ENCODE measurements around the gene COX4I1. TPM values are rescaled to one million over a fixed set of nuclear protein-coding genes. Genes with fewer than 3 reads are reported as not detected.

Gene COX4I1
- total RNA-seq, 1 experiment from 2014 or later, result 875 TPM

- DNase-seq (ENCODE audit: low spot score), result peak; percentile 93
These were observed 32.0 kb upstream of the COX4I1 start for GRCh38 chr16:85767531-85767930.

DNA sequence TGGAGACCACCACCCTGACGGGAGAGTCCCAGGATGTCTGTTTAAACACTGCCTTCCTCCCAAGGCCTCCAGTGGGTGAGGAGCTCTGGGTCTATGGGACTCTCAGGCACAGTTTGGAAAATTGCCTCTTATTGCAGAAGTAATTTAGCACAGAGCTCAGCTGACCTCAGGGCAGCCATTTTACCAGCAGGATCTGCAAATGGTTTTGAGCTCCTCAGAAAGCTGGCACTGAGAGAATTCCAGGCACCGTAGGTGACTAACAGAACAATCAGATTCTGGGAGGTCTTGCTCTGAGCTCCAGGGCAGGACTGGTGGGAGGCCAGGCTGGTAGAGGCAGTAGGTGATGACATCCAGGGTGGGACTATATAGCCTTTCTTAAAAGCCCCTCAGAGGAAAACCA lies 31.3 kb upstream of the COX4I1 start:
- DNase-seq (ENCODE audit: low spot score), result peak; percentile 16

- DNase-seq (ENCODE audit: low spot score), result no peak
These were observed 28.8 kb upstream of the COX4I1 start for GRCh38 chr16:85770741-85771140.

DNA sequence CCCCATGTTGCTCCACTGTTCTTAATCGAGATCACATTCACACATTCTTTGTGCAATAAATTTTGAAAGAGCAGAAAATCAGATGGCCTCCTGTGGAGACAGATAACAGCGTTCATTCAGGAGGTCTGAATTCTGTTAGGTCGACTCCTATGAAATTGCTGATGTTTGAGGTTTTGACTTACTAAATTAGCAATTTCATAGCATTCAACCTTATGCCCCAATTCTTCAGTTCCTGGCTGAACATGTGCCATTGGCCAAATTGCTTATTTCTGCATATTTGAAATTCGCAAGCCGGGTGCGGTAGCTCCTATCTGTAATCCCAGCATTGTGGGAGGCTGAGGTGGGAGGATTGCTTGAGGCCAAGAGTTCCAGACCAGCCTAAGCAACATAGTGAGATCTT lies 26.5 kb upstream of the COX4I1 start:
- no peak for DNase-seq (ENCODE audit: low spot score)

DNA sequence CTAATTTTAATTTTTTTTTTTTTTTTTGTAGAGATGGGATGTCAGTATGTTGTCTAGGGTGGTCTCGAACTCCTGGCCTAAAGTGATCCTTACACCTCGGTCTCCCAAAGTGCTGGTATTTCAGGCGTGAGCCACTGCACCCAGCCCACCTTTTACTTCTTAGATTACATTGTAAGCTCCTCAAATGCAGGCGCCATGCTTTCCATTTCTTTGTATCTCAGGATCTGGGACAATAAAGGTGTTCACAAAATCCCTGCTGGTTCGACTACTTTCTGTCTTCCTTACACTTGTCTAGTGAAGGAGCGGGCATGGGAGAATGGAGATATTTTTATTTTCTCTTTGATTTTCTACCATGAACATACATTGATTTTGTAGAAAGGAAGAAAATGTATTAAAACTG lies 25.4 kb upstream of the COX4I1 start:
- no peak for DNase-seq (ENCODE audit: low spot score)

GRCh38 chr16:85774811-85775210 lies 24.7 kb upstream of the COX4I1 start:
- no peak for DNase-seq (ENCODE audit: low spot score)

GRCh38 chr16:85777583-85778310 lies 21.7 kb upstream of the COX4I1 start:
- DNase-seq (ENCODE audit: low spot score), result peak; percentile 80

DNA sequence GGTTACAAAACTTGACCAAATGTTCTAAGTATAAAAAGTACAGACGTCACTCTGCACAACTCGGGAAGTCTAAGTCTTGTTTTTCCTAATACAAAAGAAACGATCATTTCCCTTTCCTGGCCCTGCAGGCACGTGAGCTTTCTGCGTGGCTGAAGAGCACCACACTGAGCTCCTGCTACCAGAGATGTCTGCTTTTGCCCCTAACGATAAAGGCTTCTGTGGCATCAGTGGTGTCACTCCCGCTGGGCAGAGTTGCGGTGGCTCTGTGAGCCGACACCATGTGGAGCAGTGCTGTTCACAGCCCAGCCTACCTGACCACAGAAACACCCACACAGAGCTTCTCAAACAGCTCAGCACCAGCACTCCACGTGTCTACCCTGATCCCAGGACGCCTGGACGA lies 20.6 kb upstream of the COX4I1 start:
- no peak for DNase-seq (ENCODE audit: low spot score)

DNA sequence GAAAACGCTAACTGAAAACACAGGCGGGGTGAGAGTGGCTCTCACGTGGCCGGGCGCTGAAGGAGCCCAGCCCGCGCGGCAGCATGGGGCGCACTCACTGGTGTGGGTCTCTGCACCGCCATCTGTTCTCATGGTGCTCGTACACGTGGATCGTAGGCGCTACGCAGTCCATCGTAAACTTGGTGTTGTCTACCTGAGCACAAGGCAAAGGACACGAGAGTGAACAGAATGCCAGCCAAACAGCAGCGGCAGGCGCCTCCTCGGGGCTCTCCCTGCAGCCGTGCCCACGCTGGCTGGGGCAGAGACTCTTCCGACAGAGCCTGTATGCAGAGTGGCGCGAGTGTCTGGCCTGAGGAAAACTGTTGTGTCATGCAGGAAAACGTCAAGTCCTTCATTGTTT lies 19.2 kb upstream of the COX4I1 start:
- DNase-seq (ENCODE audit: low spot score), result no peak

GRCh38 chr16:85781156-85781555 lies 18.3 kb upstream of the COX4I1 start:
- DNase-seq (ENCODE audit: low spot score), result no peak

GRCh38 chr16:85781695-85782370 lies 17.7 kb upstream of the COX4I1 start:
- peak; percentile 38 for DNase-seq (ENCODE audit: low spot score)

DNA sequence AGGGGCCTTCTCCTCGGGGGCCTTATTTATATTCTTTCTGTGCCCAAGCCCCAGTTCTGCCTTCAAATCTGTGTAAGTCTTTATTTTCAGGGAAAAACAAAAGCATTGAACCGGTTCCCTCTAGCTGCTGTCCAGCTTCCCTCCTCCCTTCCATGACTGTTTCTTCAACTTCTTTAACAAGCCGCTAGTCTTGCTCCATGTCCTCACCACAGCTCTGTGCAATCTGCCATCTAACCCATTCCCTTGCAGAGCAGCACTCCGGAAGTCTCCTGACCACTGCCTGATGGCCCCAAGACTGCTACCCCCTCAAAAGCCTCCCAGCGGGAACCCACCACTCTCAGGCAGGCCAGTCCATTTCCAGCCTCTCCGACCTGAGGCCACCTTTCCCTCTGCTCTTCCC lies 17.0 kb upstream of the COX4I1 start:
- DNase-seq (ENCODE audit: low spot score), result no peak

DNA sequence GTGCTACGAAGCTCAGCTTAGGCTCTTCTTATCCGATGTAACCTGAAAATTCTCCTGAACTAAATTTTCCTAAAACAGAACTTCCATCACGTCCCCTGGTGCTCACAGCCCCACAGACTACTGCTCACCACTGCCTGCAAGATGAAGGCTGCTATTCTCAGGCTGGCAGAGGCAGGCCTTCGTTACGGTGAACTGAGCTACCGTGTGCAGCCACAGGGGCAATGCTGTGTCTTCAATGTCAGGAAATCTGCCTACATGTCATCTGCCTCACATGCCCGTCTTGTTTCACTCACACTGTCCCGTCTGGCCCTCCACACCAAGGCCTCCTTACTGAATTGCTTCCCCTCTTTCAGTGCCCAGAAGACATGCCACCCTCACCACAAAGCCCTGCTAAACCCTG lies 16.1 kb upstream of the COX4I1 start:
- no peak for DNase-seq (ENCODE audit: low spot score)

DNA sequence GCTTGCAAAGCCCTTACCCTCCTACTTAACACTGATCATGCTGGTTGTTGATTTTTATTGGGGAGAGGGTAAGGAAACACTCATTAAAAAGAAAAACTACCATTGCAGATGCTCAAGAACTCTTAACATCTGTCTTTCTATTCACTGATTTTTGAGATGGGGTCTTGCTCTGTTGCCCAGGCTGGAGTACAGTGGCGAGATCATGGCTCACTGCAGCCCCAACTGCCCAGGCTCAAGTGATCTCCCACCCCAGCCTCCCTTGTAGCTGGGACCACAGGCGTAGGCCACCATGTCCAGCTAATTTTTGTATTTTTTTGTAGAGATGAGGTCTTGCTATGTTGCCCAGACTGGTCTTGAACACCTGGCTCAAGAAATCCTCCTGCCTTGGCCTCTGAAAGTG lies 14.7 kb upstream of the COX4I1 start:
- DNase-seq (ENCODE audit: low spot score), result no peak

GRCh38 chr16:85785927-85786326 lies 13.6 kb upstream of the COX4I1 start:
- DNase-seq (ENCODE audit: low spot score), result no peak

GRCh38 chr16:85788819-85789218 lies 10.7 kb upstream of the COX4I1 start:
- DNase-seq (ENCODE audit: low spot score), result no peak

GRCh38 chr16:85789773-85790172 lies 9.7 kb upstream of the COX4I1 start:
- DNase-seq (ENCODE audit: low spot score), result no peak

- no peak for DNase-seq (ENCODE audit: low spot score)
These were observed 5.7 kb upstream of the COX4I1 start for GRCh38 chr16:85793662-85794298.

DNA sequence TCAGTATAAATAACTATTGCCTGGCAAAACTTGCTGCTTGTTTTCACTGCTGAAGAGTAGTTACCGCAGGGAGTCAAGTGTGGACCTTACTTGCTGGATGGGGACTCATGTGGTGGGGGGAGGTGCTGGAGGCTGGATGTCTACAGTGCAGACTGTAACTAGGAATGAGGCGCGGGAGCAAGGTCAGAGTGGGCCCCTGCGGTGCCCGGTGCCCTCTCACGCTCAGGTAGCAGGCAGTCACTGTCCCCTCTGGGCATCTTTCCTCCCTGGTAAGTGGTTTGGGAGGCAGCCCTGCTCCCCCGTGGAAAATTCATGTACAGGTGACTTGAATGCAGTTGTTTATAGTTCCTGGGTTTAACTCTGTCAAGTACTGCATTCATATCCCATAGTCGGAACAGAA lies 4.8 kb upstream of the COX4I1 start:
- no peak for DNase-seq (ENCODE audit: low spot score)

- DNase-seq (ENCODE audit: low spot score), result no peak
These were observed 3.3 kb upstream of the COX4I1 start for GRCh38 chr16:85796152-85796551.

DNA sequence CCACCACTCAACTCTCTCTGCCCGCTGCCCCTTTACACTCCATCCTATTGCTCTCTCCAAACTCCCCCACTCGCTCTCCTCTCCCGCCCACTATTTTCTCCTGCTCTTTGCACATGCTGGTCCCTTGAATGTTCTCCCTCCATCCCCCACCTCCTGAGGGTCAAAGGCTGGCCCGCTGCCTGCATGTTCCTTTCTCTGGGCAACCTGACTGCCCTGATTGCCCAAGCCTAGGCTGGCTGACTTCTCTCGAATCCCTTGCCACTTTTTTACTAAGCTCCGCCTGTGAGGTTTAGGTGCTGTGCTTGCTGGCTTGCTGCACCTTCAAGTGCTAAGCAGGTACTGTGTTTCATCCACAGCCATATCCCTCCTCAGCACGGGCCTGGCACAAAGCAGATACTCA lies 2.9 kb upstream of the COX4I1 start:
- DNase-seq (ENCODE audit: low spot score), result no peak

DNA sequence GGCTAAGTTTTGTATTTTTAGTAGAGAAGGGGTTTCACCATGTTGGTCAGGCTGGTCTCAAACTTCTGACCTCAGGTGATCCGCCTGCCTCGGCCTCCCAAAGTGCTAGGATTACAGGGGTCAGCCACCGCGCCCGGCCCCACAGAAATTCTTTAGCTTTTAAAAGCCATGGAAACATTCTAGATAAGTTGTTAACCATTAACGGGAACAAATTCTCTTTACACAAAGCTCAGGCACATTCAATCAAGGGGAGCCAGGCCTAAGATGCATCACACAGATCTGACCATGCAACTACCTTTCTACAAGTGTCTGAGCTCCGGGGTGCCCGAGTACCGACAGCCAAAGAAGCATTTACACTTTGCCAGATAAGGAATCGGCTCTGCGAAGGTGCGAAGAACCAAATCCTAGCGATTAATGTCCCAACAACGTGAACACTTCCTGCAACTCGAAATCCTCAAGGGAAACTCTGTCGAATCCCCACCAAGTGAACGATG lies 1.2 kb upstream of the COX4I1 start:
- no peak for DNase-seq (ENCODE audit: low spot score)

GRCh38 chr16:85798901-85799496 lies 496 bp upstream of the COX4I1 start:
- no peak for DNase-seq (ENCODE audit: low spot score)
